PC-9 (cell line): ENCODE measurements around the gene ANKRD60.

Experiments
- CTCF ChIP-seq: fragments of 200-600 bp; sonication (generic); conservative IDR thresholded peaks from 2 replicates; pipeline ENCODE4 v1.6.1; 2017; ENCODE audit warnings: mixed run types, antibody characterized with exemption, mild to moderate bottlenecking, moderate library complexity
- EZH2 ChIP-seq: fragments of 200-600 bp; sonication (generic); IDR thresholded peaks from 2 replicates; pipeline ENCODE4 v1.8.0; 2017; ENCODE audit warnings: antibody characterized with exemption, low read depth

GRCh38 chr20:58243653-58244410 is 15.4 kb upstream of the ANKRD60 start:
- no peak for TF ChIP-seq CTCF
- TF ChIP-seq EZH2 = no peak
